HG03378 (cell line): ENCODE data around the gene TIMMDC1.
"Not testable (repeated sequence)": the region's sequence is repeated elsewhere in the genome, so short reads cannot be mapped to it uniquely, and the experiment has no call there.

ENCODE experiments used
- ATAC-seq: cut with Tn5 transposase; IDR thresholded peaks from one replicate; pipeline ENCODE4 v1.9.1; 2021; ENCODE audit warnings: mild to moderate bottlenecking, moderate library complexity; ENCODE audit not compliant: unreplicated experiment

TIMMDC1 gene

DNA sequence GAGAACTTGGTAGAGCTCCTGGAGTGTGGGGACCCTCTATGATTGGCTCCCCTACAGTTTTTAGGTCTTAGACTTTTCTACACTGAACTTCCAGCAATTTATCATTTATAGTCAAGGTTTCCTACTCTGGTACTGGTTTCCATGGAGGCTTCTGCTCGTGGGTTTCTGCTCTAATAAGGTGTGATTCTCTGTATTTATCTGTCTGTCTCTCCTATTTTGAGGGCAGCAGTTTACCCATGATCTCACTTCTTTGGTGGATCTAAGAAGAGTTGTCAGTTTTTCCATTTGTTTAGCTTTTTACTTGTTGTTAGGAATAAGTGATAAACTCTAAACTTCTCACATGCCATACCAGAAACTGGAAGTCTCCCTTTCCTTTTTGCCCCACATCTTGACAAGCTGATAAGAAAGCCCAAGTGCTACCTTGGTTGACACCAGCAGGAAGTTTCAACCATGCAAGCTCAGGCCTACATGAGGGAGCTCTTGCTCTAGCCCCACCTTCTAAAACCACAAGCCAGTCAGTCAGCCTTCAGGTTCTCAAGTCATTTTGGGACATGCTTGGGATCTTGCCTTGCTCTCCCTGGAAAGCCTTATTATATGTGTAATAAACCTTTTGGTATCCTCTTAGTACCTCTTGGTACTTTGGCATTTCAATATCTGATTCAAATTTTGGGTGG lies 10.0 kb downstream of the TIMMDC1 start:
- ATAC-seq: peak; percentile 78

DNA sequence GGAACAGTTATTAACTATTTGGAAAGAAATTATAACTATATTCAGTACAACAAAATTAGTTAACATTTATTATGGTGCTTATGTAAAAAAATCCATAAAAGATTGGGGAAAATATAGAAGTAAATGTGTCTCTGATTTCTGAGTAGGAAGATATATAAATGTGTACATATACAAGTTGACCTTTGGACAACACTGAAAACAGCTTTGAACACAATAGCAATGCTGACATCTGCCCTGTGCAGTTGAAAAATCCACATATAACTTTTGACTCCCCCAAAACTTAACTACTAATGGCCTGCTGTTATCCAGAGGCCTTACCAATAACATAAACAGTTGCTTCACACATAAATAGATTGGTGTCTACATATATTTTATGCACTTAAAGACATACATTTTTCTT lies 12.3 kb downstream of the TIMMDC1 start:
- no peak for ATAC-seq

- ATAC-seq: no peak
Measured at GRCh38 chr3:119514637-119515036, 16.3 kb downstream of the TIMMDC1 start.

GRCh38 chr3:119517112-119517511 lies 18.8 kb downstream of the TIMMDC1 start:
- no peak for ATAC-seq

DNA sequence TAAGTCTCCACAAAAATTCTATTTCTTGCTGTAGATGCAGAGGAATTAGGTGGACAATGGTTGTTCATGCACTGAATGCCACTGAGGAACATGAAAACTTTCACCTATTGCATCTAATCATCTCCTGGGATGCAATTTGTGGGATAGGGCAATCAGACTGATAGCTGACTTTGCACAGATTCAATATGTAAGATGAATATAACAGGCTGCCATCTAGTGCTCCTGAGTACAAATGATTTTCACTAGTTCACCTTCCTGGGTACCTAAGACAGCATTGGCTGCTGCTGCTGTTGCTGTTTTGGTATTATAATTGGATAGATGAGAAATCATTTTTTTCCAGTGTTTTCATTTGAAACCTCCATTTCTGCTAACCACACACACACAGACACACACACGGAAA lies 19.7 kb downstream of the TIMMDC1 start:
- no peak for ATAC-seq

- no peak for ATAC-seq
Measured at GRCh38 chr3:119524931-119525662, 26.8 kb downstream of the TIMMDC1 start.

- ATAC-seq: no peak
Measured at GRCh38 chr3:119527714-119528113, 29.4 kb downstream of the TIMMDC1 start.

GRCh38 chr3:119529883-119530282 lies 31.5 kb downstream of the TIMMDC1 start:
- ATAC-seq: no peak

DNA sequence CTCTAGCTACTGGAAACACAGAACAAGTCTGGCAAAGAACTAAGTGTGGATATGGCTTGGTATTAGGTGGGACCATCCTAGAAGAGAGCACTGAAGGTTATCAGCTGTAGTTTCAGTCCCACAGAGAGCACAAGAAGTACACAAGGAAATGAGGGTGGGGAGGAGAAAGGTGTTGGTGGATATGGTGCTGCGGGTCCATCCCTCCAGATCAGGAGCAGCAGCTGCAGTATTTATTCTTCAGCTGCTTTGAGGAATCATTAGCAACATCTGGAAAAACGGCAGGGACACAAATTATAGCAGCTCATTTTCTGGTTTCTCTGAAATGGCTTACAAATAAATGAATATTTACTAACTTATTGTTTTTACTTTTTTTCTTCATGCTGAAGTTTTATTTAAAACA lies 32.1 kb downstream of the TIMMDC1 start:
- ATAC-seq: no peak

- ATAC-seq: no peak
Measured at GRCh38 chr3:119531151-119531550, 32.8 kb downstream of the TIMMDC1 start.

DNA sequence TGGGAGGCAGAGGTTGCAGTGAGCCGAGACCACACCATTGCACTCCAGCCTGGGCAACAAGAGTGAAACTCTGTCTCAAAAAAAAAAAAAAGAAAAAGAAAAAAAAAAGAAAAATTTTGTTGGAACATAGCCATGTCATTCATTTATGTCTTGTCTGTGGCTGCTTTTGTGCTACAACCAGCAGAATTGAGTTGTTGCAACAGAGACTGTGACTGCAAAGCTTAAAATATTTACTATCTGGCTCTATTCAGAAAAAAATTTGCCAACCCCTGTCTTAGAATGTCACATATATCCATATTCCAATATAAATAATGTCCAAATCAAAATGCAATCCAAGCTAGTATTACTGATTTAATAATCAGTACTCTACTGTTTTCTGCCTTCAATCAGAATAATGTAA lies 35.9 kb downstream of the TIMMDC1 start:
- no peak for ATAC-seq

DNA sequence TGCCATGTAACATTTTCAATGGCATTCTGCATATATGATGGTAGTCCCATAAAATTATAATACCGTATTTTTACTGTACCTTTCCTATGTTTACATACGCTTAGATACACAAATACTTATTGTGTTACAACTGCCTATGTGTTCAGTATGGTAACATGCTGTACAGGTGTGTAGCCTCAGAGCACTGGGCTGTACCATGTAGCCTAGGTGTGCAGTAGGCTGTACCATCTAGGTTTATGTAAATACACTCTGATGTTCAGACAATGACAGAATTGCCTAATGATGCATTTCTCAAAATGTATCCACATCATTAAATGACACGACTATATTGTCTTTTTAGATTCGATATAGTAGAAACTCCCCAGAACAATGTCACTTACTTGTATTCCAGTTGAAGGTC lies 38.4 kb downstream of the TIMMDC1 start:
- ATAC-seq: no peak

DNA sequence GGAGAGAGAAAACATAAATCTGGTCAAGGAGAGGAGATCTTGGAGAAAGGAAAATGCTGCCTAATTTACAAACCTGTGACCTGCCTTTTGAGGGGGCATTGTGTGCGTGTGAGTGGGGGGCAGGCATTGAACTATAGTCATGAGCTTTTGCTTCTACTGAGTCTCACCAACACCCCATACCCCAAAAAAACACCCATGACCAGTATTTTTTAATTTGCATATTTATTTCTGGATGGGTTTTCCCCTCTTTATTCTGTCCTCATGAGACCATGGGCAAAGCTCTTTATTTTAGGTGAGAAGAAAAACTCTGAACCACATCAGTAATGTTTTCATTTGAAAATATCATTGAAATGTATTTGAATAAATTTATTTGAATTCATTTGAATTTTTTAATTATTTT lies 40.4 kb downstream of the TIMMDC1 start:
- ATAC-seq: peak; percentile 35

DNA sequence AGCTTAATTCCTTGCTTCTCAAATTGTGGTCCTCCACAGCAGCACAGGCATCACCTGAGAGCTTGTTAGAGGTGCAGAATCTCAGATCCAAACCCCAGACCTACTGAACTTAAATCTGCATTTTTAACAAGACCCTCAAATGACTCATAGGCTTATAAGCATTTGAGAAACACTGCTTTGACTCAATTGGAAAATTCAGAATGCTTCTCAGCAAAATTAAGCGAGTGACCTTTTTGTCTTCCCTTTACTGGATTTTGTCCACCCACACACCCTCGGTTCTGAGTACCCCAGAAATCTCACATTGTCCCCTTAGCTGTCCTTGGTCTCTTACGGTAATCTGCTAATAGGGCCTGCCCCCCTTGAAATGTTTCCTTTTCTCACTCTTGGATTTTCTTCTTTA lies 43.2 kb downstream of the TIMMDC1 start:
- ATAC-seq: peak; percentile 32

GRCh38 chr3:119542168-119542767 lies 43.9 kb downstream of the TIMMDC1 start:
- peak; percentile 48 for ATAC-seq

- ATAC-seq: no peak
Measured at GRCh38 chr3:119543147-119543546, 44.8 kb downstream of the TIMMDC1 start.

- ATAC-seq: no peak
Measured at GRCh38 chr3:119547227-119547626, 48.9 kb downstream of the TIMMDC1 start.

DNA sequence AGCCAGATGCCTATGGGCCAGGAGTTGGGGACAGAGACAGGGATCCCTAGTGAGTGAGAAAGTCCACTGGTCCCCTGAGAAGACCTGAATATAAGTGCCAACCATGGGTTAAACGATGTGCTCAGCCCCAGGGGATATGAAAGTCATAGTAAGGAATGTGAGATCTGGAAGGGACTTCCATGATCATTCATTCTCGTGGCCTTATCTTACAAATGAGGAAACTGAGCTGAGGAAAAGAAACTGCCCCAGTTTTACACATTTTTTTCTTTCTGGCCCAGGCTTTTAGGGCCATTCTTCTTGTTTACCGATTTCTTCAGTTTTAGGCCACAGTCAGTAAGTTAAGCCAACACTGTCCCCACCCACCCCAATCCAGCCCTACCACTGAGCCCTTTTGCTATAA lies 50.0 kb downstream of the TIMMDC1 start:
- no peak for ATAC-seq

GRCh38 chr3:119550192-119550910 lies 52.0 kb downstream of the TIMMDC1 start:
- peak; percentile 42 for ATAC-seq

- no peak for ATAC-seq
Measured at GRCh38 chr3:119551598-119551997, 53.3 kb downstream of the TIMMDC1 start.

DNA sequence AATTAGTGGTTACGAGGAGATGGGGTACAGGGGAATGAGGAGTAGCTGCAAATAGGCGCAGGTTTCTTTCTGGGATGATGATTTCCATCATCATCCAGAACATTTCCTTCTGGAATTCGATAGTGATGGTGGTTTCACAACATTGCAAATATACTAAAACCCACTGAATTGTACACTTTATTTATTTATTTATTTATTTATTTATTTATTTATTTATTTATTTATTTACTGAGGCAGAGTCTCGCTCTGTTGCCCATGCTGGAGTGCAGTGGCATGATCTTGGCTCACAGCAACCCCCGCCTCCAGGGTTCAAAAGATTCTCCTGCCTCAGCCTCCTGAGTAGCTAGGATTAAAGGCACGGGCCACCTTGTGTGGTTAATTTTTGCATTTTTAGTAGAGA lies 54.6 kb downstream of the TIMMDC1 start:
- ATAC-seq: not testable (repeated sequence)
